Skeletal muscle satellite cell (primary cell): ENCODE results near the gene BLM. TPM values are rescaled to one million over a fixed set of nuclear protein-coding genes. Genes with fewer than 3 reads are reported as not detected.

Experiments
- H3K27me3 ChIP-seq: 2 replicates; pipeline ENCODE4 v1.7.0; 2013; ENCODE audit warnings: low read length; ENCODE audit not compliant: control insufficient read depth, insufficient read depth
- H3K36me3 ChIP-seq: 2 replicates; pipeline ENCODE4 v1.7.0; 2013; ENCODE audit warnings: mild to moderate bottlenecking, control low read depth, low read length; ENCODE audit not compliant: insufficient read depth
- H3K4me1 ChIP-seq: 2 replicates; pipeline ENCODE4 v1.7.0; 2013; ENCODE audit warnings: low read length; ENCODE audit not compliant: control insufficient read depth, insufficient read depth
- H3K4me2 ChIP-seq: 2 replicates; pipeline ENCODE4 v1.7.0; 2013; ENCODE audit warnings: mild to moderate bottlenecking, low read length
- H3K4me3 ChIP-seq: 2 replicates; pipeline ENCODE4 v1.7.0; 2013; ENCODE audit warnings: low read length
- H3K9ac ChIP-seq: 2 replicates; pipeline ENCODE4 v1.7.0; 2013; ENCODE audit warnings: mild to moderate bottlenecking, low read depth, low read length, moderate library complexity
- H3K9me3 ChIP-seq: replicated peaks from 2 replicates; pipeline ENCODE4 v1.7.0; 2013; ENCODE audit warnings: mild to moderate bottlenecking, control low read depth, low read length
- small RNA-seq: library from RNA; depleted of rRNA; stranded (forward); fragments of <200 nt; gene quantifications from one replicate; pipeline ENCODE3, GENCODE V24; 2012

Gene BLM

DNA sequence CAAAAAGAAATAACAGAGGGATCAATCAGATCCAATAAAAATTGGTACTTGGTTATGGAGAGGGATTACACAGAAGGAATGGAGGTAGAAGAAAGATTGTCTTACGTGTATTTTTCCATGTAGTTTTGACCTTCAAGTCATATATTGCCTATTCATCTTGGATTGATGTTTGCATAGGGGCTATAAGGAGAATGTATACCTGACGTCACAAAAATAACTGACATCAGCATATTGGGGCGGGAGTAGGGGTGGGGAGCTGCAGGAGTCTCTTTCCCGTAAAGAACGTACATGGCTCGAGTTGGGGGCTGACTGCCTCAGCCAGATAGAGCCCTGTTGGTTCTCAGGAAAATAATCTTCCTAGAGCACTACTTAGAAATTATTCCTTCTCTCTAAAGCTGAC is 145.3 kb downstream of the BLM start:
- Histone ChIP-seq H3K9ac (no peak overlapping the region), H3K4me3 (no peak overlapping the region), H3K36me3 (no peaks in the 10 kb centered on the region), H3K9me3 (no peaks in the 10 kb centered on the region), H3K4me1 (peaks cover 15% of the 10 kb centered on the region), H3K27me3 (no peaks in the 10 kb centered on the region), H3K4me2 (no peak overlapping the region)

GRCh38 chr15:90862964-90863778 is 146.0 kb downstream of the BLM start:
- Histone ChIP-seq H3K4me2 (no peak overlapping the region), H3K27me3 (no peaks in the 10 kb centered on the region), H3K4me1 (peaks cover 18% of the 10 kb centered on the region), H3K9ac (no peak overlapping the region), H3K36me3 (no peaks in the 10 kb centered on the region), H3K4me3 (no peak overlapping the region), H3K9me3 (no peaks in the 10 kb centered on the region)

DNA sequence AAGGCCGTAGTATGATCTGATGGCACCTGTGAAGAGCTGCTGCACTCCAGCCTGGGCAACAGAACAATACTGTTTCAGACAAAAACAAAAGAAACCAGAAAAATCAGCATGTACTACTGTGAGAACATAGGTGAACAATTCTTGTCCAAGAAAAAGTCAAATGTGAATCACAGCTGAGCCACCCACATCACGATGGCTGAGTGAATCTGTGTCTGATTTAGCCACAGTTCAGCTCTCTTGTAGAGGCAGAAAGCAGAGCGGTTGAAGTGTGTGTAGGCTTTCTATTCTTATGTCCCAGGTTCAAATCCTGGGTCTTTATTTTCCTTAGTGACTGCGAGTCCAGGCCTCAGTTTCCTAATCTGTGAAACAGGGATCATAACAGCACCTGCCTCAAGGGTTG is 146.8 kb downstream of the BLM start:
- Histone ChIP-seq H3K4me2 (no peak overlapping the region), H3K9ac (no peak overlapping the region), H3K27me3 (no peaks in the 10 kb centered on the region), H3K36me3 (no peaks in the 10 kb centered on the region), H3K4me3 (no peak overlapping the region), H3K9me3 (no peaks in the 10 kb centered on the region), H3K4me1 (peaks cover 26% of the 10 kb centered on the region)

DNA sequence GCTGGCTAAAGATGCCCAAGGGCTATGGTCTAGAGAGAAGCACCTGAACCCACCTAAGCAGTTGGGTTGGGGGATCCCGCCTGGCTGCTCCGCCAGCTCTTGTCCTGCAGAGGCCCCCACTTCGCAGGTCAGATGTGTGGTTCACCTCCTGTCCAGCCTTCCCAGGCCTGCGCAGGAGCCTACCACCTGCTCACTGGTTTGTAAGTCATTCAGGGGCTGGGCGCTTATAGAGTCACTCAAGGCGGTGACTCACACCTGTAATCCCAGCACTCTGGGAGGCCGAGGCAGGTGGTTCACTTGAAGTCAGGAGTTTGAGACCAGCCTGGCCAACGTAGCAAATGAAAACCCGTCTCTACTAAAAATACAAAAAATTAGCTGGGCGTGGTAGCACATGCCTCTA is 147.4 kb downstream of the BLM start:
- Histone ChIP-seq H3K4me2 (no peak overlapping the region), H3K36me3 (no peaks in the 10 kb centered on the region), H3K4me1 (peaks cover 31% of the 10 kb centered on the region), H3K9me3 (no peaks in the 10 kb centered on the region), H3K9ac (no peak overlapping the region), H3K27me3 (no peaks in the 10 kb centered on the region), H3K4me3 (no peak overlapping the region)

DNA sequence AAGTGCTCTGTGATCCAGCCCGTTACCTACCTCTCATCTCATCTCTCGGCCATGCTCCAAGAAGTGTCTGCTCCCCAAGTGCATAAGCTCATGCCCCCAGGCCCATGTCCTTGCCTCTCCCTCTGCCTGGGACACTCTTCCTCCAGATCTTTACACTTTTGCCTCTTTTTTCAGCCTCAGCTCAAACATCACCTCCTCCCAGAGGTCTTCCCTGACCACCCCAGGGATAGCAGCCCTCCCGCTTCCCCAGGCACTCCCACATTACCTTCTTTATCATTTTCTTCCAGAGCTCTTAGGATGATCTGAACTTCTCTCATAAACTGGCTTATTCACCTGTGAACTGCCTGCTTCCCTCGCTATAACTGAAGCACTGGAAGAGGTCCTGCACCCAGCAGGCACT is 148.6 kb downstream of the BLM start:
- H3K4me1 ChIP-seq = peaks cover 43% of the 10 kb centered on the region
- H3K9me3 ChIP-seq = no peaks in the 10 kb centered on the region
- H3K27me3 ChIP-seq = no peaks in the 10 kb centered on the region
- H3K4me3 ChIP-seq = no peak overlapping the region
- H3K36me3 ChIP-seq = no peaks in the 10 kb centered on the region
- H3K9ac ChIP-seq = no peak overlapping the region
- no peak overlapping the region for H3K4me2 ChIP-seq

Small RNAs within 50 kb of the gene (small RNA-seq; reads per million reads assigned to genes)
- gene RF00093 = not detected
- gene RN7SL363P = not detected
